Aorta (tissue), 5 donors: ENCODE results near the gene RPS6KA5. TPM values are rescaled to one million over a fixed set of nuclear protein-coding genes. Genes with fewer than 3 reads are reported as not detected.
"Not testable (repeated sequence)": the region's sequence is repeated elsewhere in the genome, so short reads cannot be mapped to it uniquely, and the experiment has no call there.

Source experiments
- ATAC-seq: fragments of 200-7000 bp; cut with Tn5 transposase; one replicate; pipeline ENCODE4 v1.9.1; 2022; ENCODE audit warnings: moderate library complexity; ENCODE audit not compliant: low FRiP score
- DNase-seq, 2 donors: peaks; one replicate each; pipeline ENCODE4 v3.0.0-alpha.2; 2020
- H3K27ac ChIP-seq, 2 donors: one replicate each; pipeline ENCODE4 v1.5.1; 2013; ENCODE audit warnings: low read length in 2 of 2, mild to moderate bottlenecking in 2 of 2, moderate library complexity in 2 of 2, control low read depth in 1 of 2, inconsistent platforms in 1 of 2, low read depth in 1 of 2
- H3K27me3 ChIP-seq, 2 donors: one replicate each; pipeline ENCODE4 v1.6.1; 2013; ENCODE audit warnings: control low read depth in 1 of 2, low read length in 1 of 2, mild to moderate bottlenecking in 1 of 2, moderate library complexity in 1 of 2; ENCODE audit not compliant: insufficient read depth in 2 of 2, control insufficient read depth in 1 of 2
- H3K36me3 ChIP-seq, 2 donors: one replicate each; pipeline ENCODE4 v1.6.1; 2013; ENCODE audit warnings: control low read depth in 1 of 2, low read length in 1 of 2, mild to moderate bottlenecking in 1 of 2; ENCODE audit not compliant: insufficient read depth in 2 of 2, control insufficient read depth in 1 of 2
- H3K4me1 ChIP-seq, 2 donors: one replicate each; pipeline ENCODE4 v1.6.1; 2013; ENCODE audit warnings: low read length in 2 of 2, control low read depth in 1 of 2, mild to moderate bottlenecking in 1 of 2, moderate library complexity in 1 of 2; ENCODE audit not compliant: insufficient read depth in 2 of 2, control insufficient read depth in 1 of 2
- H3K4me3 ChIP-seq, 2 donors: one replicate each; pipeline ENCODE4 v1.5.1; 2013; ENCODE audit warnings: low read length in 2 of 2, control low read depth in 1 of 2, mild to moderate bottlenecking in 1 of 2
- H3K9me3 ChIP-seq: one replicate; pipeline ENCODE4 v1.6.1; 2013; ENCODE audit warnings: mild to moderate bottlenecking, low read length; ENCODE audit not compliant: control insufficient read depth
- WGBS, 2 donors: extraction: QIAGEN DNeasy Blood & Tissue Kit; methylation state at CpG; one replicate each; pipeline ENCODE4 v1.1.7; 2013; 5-methylcytosine and 5-hydroxymethylcytosine counted together
- intact Hi-C, 2 donors: fragments of 100-400 bp; cut with DNase I; formaldehyde crosslinking; loops; one replicate each; pipeline versions ENCODE4 v1.14.2 to v1.15.0; 2022
- polyA plus RNA-seq, 2 donors: library from polyadenylated mRNA; stranded (reverse); fragments of 200-250 nt; gene quantifications; one replicate each; pipeline ENCODE4 v1.2.3, GENCODE V29; 2013
- total RNA-seq, 2 donors: library from RNA; stranded (reverse); fragmentation: NEBNext Ultra II Directional; extraction: Animal tissue kit (Norgen Biotek cat#: 25700); gene quantifications; one replicate each; pipeline ENCODE4 v1.2.1, GENCODE V29; 2021
- donor health status: healthy with polysubstance abuse.
- donor health status: Bipolar disorder and iron deficiency.
- donor health status: DM: no; HTN: no; CAD: no.
- donor health status: DM: no; HTN: no; CAD: no.
- donor health status: DM: yes; HTN: yes; CAD: no.

The RPS6KA5 gene
- total and polyA plus RNA-seq, 4 donors, result 1.4 to 10.0 (median 3.0) TPM

DNA sequence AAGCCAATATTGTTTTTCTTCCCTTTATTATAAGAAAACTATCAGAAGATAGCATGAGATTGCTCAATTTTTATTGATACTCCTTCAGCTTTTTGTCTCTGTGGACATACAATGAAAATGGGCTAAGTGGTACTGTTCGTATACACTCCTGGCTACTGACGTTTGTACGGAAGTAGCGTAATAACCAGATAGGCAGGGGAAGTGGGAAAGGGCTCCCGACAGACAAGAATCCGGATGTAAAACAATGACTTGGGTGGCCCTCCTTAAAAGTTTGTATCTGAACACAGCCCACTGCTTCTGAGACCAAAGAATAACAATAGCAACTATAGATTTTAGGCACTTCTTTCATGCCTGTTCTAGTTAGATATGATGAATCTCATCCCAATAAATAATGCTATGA lies 99.6 kb downstream of the RPS6KA5 start:
- Histone ChIP-seq H3K4me3 (no peak overlapping the region), H3K9me3 (no peaks in the 10 kb centered on the region), H3K4me1 (no peaks in the 10 kb centered on the region), H3K27me3 (no peaks in the 10 kb centered on the region), H3K27ac (no peak overlapping the region), H3K36me3 (no peaks in the 10 kb centered on the region)
- DNase-seq (no peak), ATAC-seq (no peak)
- WGBS, 2 donors, result 85 to 91% methylated on average over 6 of the region's 6 CpGs
- intact Hi-C loops, result no loop called here

DNA sequence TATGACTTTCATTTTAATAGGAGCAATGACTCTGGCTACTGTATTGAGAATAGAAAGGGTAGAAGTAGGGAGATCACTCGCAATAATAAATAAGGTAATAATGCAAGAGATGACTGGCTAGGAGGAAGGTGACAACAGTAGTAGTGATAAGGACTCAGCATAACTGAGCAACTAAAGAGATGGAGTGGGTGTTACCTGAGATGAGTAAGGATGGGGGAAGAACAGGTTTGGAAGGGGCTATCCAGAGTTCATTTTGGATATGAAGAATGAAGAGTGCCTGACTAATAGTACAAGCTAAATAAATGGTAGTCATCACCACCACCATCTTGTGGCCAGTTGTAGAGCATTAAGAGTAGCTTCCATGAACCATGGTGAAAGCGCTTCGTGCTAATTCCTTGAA lies 101.1 kb downstream of the RPS6KA5 start:
- no peaks in the 10 kb centered on the region for H3K9me3 ChIP-seq
- no peak overlapping the region for H3K4me3 ChIP-seq
- H3K27me3 ChIP-seq, result no peaks in the 10 kb centered on the region
- no peaks in the 10 kb centered on the region for H3K4me1 ChIP-seq
- ATAC-seq, result no peak
- 95 to 98% methylated on average over 3 of the region's 3 CpGs for WGBS, 2 donors
- no peak for DNase-seq
- intact Hi-C loops, result no loop called here
- H3K27ac ChIP-seq, result no peak overlapping the region
- no peaks in the 10 kb centered on the region for H3K36me3 ChIP-seq

DNA sequence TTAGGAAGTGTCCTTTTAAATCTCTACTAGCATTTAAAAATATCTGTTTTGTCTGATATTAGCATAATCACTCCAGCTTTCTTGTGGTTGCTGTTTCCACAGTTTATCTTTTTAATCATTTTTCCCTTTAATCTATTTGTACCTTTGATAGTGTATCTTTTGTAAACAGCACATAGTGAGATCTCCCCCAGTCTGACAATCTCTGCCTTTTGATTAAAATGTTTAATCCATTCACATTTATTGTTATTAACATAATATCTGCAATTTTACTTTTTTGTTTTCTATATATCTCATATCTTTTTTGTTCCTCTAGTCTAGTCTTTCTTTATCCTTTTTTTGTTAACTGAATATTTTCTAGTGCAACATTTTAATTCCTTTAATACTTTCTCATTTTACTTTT lies 104.2 kb downstream of the RPS6KA5 start:
- intact Hi-C loops, result no loop called here
- DNase-seq (no peak), ATAC-seq (no peak)
- Histone ChIP-seq H3K27ac (no peak overlapping the region), H3K36me3 (no peaks in the 10 kb centered on the region), H3K4me3 (no peak overlapping the region), H3K27me3 (no peaks in the 10 kb centered on the region), H3K4me1 (no peaks in the 10 kb centered on the region), H3K9me3 (peaks cover 1% of the 10 kb centered on the region)

DNA sequence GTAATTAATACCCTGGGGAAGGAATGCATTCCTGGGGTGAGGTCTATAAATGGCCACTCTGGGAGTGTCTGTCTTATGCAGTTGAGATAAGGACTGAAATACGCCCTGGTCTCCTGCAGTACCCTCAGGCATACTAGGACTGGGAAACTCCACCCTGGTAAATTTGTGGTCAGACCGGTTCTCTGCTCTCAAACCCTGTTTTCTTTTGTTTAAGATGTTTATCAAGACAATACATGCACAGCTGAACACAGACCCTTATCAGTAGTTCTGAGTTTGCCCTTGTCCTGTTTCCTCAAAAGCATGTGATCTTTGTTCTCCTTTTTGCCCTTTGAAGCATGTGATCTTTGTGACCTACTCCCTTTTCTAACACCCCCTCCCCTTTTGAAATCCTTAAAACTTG lies 106.8 kb downstream of the RPS6KA5 start:
- H3K27ac ChIP-seq, ATAC-seq, intact Hi-C loops, DNase-seq, H3K4me3 ChIP-seq, H3K4me1 ChIP-seq, H3K27me3 ChIP-seq, H3K9me3 ChIP-seq, H3K36me3 ChIP-seq: not testable (repeated sequence)
- WGBS, 2 donors, result 80 to 93% methylated on average over 2 of the region's 2 CpGs

DNA sequence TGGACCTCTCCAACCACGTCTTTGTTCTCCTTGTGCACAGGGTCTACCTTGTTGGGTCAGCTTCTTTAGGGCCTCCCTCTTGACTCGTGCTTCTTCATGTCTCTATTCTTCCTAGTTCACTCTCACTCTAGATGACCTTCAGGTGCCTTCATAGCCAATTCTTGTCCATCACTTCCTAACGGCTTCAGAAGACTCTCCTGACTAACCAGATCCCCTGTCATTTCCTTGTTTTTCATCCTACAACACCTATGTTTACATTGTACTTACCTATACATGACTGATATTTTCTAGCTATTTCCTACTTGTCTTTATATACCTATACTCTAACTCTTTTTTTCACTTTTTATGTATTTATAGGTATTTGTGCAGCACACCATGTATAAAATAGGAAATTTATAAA lies 117.1 kb downstream of the RPS6KA5 start:
- intact Hi-C loops, result no loop called here
- Histone ChIP-seq H3K27ac (no peak overlapping the region), H3K4me3 (no peak overlapping the region), H3K36me3 (no peaks in the 10 kb centered on the region), H3K9me3 (peaks cover 2% of the 10 kb centered on the region), H3K4me1 (no peaks in the 10 kb centered on the region), H3K27me3 (no peaks in the 10 kb centered on the region)
- WGBS, 2 donors, result 96 to 97% methylated on average over 3 of the region's 3 CpGs
- ATAC-seq, result no peak
- no peak for DNase-seq

DNA sequence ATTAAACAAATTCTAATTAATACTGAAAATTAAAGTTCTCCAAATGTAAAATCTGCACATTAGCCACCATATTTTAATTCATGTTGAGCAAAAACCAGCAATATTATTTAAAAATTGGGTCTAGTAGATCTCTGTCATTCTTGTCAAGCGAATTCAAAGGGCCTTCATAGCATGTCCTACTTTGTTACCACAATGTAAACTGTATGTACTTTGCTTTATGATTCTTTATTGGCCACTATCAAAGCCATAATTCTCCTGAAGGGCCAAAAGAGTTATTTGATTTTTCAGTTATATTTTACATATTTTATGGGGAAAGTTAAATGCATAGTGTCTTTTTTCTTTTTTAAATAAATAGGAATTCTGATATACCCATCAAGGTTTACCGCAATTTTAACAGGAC lies 117.9 kb downstream of the RPS6KA5 start:
- H3K4me1 ChIP-seq, result no peaks in the 10 kb centered on the region
- 98 to 99% methylated on average over 2 of the region's 2 CpGs for WGBS, 2 donors
- no peaks in the 10 kb centered on the region for H3K27me3 ChIP-seq
- peaks cover 2% of the 10 kb centered on the region for H3K9me3 ChIP-seq
- H3K27ac ChIP-seq, result no peak overlapping the region
- ATAC-seq (no peak), DNase-seq (no peak)
- no peaks in the 10 kb centered on the region for H3K36me3 ChIP-seq
- no peak overlapping the region for H3K4me3 ChIP-seq
- intact Hi-C loops, result no loop called here

DNA sequence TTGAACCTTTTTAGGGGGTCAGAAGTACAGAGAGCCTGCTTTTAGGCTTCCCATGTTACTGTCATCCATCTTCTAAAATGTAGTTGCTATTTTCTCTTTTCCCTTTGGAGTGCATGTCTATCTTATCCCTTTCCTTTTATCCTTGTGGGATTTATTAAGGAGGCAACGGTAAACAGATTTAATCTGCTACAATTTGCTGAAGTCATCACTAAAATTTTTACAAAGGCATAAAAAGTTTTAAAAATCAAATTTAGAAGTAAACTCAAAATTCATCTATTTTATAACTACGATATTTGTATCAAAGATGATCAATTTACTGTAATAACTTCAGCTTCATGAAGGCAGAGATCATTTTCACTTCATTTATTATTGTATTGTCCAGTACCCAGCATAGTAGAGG lies 118.7 kb downstream of the RPS6KA5 start:
- Histone ChIP-seq H3K9me3 (peaks cover 2% of the 10 kb centered on the region), H3K27ac (no peak overlapping the region)

DNA sequence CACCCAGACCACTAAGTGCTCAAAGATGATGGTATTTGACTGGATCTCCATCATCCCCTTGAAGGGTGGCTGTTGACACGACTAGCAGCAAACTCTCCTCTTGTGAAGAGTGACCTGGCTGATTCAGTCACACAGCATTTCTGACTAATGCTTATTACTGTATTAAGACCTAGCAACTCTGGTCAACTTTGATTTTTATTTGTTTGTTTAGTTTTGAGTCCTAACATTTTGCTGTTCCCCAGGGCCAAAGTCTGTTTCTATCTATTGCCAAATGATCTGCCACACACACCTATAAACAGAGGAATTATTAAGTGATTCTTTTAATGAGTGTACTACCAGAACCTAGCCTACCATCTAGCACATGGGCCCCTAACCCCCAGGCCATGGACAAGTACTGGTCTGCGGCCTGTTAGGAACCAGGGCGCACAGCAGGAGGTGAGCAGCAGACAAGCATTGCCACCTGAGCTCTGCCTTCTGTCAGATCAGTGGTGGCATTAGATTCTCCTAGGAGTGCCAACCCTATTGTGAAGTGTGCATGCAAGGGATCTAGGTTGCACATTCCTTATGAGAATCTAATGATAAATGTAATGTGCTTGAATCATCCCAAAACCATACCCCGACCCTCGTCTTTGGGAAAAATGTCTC lies 120.0 kb downstream of the RPS6KA5 start:
- ATAC-seq (no peak), DNase-seq (no peak)
- Histone ChIP-seq H3K36me3 (no peaks in the 10 kb centered on the region), H3K27ac (no peak overlapping the region), H3K4me3 (no peak overlapping the region), H3K4me1 (no peaks in the 10 kb centered on the region), H3K27me3 (no peaks in the 10 kb centered on the region), H3K9me3 (peaks cover 2% of the 10 kb centered on the region)
- 94 to 95% methylated on average over 5 of the region's 5 CpGs for WGBS, 2 donors
- intact Hi-C loops, result no loop called here

More for the DNA sequence above, 118.7 kb downstream of the RPS6KA5 start:
- 97 to 100% methylated on average over 2 of the region's 2 CpGs for WGBS, 2 donors
- Histone ChIP-seq H3K27me3 (no peaks in the 10 kb centered on the region), H3K4me1 (no peaks in the 10 kb centered on the region), H3K4me3 (no peak overlapping the region), H3K36me3 (no peaks in the 10 kb centered on the region)
- ATAC-seq (no peak), DNase-seq (no peak)
- intact Hi-C loops, result no loop called here

DNA sequence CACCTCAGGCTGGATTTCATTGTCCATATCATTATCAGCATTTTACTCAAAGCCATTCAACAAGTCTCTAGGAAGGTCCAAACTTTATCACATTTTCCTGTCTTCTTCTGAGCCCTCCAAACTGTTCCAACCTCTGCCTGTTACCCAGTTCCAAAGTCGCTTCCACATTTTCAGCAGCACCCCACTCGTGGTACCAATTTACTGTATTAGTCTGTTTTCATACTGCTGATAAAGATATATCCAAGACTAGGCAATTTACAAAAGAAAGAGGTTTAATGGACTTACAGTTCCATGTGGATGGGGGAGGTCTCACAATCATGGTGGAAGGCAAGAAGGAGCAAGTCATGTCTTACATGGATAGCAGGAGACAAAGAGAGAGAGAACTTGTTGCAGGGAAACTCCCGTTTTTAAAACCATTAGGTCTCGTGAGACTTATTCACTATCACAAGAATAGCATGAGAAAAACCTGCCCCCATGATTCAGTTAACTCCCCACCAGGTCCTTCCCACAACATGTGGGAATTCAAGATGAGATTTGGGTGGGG lies 121.1 kb downstream of the RPS6KA5 start:
- H3K4me3 ChIP-seq, H3K27ac ChIP-seq, intact Hi-C loops, ATAC-seq, H3K27me3 ChIP-seq, H3K36me3 ChIP-seq, DNase-seq, H3K4me1 ChIP-seq, H3K9me3 ChIP-seq: not testable (repeated sequence)
- 93 to 95% methylated on average over 4 of the region's 4 CpGs for WGBS, 2 donors
